GM10248 (cell line): Measurements from ENCODE around the gene EFNA5.

ENCODE experiments used
- CTCF ChIA-PET: fragments of 300-600 bp; sonication (Branson Sonifier 250); formaldehyde crosslinking; extraction: SDS; loops from one replicate; lab custom pipeline; 2021; ENCODE audit warnings: antibody characterized with exemption; lab: Yijun Ruan, JAX
- POLR2A ChIA-PET: fragments of 350-650 bp; sonication (Branson Sonifier 250); formaldehyde crosslinking; extraction: SDS; loops from one replicate; lab custom pipeline; 2020; ENCODE audit warnings: antibody characterized with exemption; lab: Yijun Ruan, JAX
- DNase-seq: peaks from one replicate; pipeline ENCODE4 v3.0.0; 2012; ENCODE audit errors: extremely low spot score
- TF ChIP-seq, protein P1 (sequence below): IDR thresholded peaks from 2 replicates; pipeline ENCODE4 v1.5.1; 2012; ENCODE audit warnings: mild to moderate bottlenecking, low read depth; ENCODE audit errors: extremely low read depth, missing control alignments, control extremely low read depth

Gene EFNA5

DNA sequence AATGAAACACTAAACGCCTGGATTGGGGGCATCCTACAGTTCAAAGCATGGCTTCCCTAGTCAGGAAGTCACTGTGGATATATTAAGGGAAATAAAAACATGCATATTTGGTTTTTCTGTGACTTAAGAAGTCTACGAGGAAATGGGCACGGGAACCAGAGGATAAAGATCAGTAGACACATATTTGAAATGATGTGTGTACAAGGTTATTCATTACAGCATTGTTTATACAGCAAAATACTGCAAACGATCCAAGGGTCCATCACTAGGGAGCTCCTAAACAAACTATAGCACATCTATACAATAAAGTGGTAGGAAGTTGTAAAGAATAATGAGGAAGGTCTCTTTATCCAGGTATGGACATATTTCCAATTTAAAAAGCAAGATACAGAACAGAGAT is 71.8 kb downstream of the EFNA5 start:
- TF ChIP-seq, protein P1, sequence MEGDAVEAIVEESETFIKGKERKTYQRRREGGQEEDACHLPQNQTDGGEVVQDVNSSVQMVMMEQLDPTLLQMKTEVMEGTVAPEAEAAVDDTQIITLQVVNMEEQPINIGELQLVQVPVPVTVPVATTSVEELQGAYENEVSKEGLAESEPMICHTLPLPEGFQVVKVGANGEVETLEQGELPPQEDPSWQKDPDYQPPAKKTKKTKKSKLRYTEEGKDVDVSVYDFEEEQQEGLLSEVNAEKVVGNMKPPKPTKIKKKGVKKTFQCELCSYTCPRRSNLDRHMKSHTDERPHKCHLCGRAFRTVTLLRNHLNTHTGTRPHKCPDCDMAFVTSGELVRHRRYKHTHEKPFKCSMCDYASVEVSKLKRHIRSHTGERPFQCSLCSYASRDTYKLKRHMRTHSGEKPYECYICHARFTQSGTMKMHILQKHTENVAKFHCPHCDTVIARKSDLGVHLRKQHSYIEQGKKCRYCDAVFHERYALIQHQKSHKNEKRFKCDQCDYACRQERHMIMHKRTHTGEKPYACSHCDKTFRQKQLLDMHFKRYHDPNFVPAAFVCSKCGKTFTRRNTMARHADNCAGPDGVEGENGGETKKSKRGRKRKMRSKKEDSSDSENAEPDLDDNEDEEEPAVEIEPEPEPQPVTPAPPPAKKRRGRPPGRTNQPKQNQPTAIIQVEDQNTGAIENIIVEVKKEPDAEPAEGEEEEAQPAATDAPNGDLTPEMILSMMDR, result no peak
- ChIA-PET CTCF (interaction anchor here (0.7 to 4.1 kb wide), 3 partner anchors 16 to 26 kb away, joined by 3 to 29 read pairs (median 3); no protein-coding TSS in a partner anchor), POLR2A (no interaction called here)
- no peak for DNase-seq

DNA sequence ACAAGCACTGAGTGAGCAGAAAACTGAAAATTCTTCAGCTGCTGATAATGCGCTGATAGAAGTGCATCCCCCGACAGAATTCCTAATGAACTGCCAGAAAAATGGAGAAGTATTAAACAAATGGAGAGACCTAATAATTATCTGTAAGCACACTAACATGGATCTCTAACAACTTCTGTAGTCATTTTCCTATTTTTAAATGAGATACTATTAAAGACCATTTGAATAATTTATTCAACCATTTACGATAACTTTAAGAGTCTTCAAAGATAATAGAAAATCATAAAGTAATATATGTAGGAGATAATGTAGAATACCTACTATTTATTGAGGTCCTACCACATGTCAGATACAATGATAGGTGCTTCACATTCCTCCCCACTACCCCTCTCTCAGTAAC is 72.9 kb downstream of the EFNA5 start:
- ChIA-PET CTCF (interaction anchor here (1.4 kb wide), 1 partner anchor 22 kb away, joined by 3 read pairs; no protein-coding TSS in a partner anchor), POLR2A (no interaction called here)
- DNase-seq, result no peak
- TF ChIP-seq, protein P1, result no peak

DNA sequence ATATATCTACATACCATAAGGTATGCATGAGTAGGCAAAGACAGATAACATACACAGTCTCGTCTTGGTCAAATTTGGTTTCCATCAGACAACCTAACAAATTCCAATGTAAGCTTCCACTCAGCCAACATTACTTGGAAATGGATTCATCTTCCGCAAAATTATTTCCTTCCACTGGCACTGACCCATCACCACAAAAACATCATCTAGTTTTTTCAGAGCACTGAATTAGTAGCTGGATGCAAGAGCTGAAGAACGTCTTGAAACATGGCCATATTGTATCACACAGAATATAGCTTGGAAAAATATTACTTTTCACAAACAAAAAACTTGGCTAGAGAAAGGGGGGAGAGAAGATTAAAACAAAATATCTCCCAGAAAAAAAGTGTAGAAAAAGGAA is 73.5 kb downstream of the EFNA5 start:
- ChIA-PET POLR2A (no interaction called here), CTCF (interaction anchor here (1.2 to 1.4 kb wide), 3 partner anchors 23 to 52 kb away, joined by 3 to 5 read pairs (median 3); no protein-coding TSS in a partner anchor)
- TF ChIP-seq, protein P1, result no peak
- no peak for DNase-seq

DNA sequence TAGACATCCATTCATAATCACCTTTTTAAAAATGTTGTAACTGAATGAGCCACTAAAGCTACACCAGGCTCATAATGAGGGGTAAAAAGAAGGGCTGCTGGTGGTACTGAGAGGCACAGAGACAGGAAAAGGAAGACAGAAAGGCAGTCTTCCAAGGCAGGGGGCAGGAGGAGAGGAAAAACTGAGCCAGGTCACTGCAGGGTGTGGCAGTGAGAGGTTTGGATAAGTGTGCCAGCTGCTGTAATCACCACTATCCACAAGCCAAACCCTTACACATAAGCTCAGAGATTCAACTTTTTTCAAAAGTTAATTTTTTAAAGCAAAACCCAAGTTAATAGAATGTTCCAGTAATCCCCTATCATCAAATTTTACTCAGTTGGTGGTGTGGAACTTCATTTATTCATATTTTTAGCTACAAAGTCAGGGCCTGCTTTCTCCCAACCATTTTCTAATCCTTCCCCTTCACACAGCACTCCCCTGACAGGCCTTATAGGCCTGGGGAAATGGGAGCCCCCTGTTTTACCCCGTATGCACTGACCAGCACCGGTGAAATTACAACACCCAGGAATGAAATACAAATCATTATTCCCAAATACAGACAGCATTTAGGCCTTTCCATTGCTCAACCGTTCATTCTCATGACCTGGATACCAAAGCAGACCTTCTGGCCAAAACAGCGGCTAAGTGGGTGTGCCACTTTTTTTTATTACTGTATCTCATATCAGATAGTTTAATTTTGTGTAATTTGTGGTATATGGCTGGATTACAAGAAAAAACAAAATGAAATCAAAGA is 76.3 kb downstream of the EFNA5 start:
- ChIA-PET POLR2A (no interaction called here), CTCF (interaction anchor here (2.9 kb wide), 1 partner anchor 23 kb away, joined by 25 read pairs; no protein-coding TSS in a partner anchor)
- TF ChIP-seq, protein P1, result no peak
- DNase-seq, result no peak

DNA sequence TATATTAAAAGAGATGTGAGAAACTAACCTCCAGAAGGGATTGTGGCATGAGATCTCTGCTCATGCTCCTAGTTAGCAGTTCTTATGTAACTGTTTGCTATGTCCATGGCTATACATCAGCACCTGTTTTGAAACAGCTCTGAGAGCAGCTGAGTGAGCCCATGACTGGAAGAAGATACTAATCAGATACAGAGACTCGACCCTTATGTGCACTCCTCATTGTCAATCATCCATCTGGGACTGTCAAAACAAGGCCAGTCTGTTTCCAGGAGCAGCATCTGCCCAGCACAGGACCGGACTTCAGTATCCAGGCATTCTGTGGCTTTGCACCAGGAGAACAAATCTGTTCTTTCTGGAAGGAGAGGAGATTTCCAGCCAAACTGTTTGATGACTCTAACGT is 77.7 kb downstream of the EFNA5 start:
- ChIA-PET POLR2A (interaction anchor here (0.6 kb wide), 1 partner anchor 77 kb away, joined by 7 read pairs; no protein-coding TSS in a partner anchor), CTCF (interaction anchor here (1.2 to 2.9 kb wide), 2 partner anchors 11 to 21 kb away, joined by 3 to 25 read pairs; no protein-coding TSS in a partner anchor)
- TF ChIP-seq, protein P1, result no peak
- no peak for DNase-seq

DNA sequence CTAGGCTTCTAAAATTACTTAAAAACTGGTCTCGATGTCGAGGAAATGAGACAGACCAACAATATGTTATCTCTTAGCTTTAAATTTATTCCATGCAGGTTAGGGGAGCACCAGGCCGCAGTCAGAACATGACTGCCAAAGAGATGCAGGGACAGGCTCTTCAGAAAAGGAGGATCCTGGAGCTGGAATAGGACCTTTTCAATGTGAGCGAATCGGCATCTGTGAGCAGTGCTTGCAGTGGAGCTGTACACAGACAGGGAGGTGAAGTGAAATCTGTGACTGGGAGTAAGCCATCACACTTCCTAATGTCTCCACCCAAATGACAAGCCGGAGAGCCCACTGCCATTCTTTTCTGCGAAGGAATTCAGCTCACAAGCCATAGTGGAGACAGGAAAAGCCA is 78.2 kb downstream of the EFNA5 start:
- no peak for DNase-seq
- ChIA-PET CTCF (interaction anchor here (1.2 to 2.9 kb wide), 2 partner anchors 11 to 21 kb away, joined by 3 to 25 read pairs; no protein-coding TSS in a partner anchor), POLR2A (no interaction called here)
- TF ChIP-seq, protein P1, result no peak
